Stimulated activated CD4-positive, alpha-beta T cell treated with anti-CD3 and anti-CD28 coated beads, Interleukin-4, amount 100 ng/mL, for 24 hours (primary cell): ENCODE results near the gene FAT1.

ENCODE experiments used
- DNase-seq: peaks from one replicate; pipeline ENCODE4 v3.0.0-alpha.2; 2020

The FAT1 gene

DNA sequence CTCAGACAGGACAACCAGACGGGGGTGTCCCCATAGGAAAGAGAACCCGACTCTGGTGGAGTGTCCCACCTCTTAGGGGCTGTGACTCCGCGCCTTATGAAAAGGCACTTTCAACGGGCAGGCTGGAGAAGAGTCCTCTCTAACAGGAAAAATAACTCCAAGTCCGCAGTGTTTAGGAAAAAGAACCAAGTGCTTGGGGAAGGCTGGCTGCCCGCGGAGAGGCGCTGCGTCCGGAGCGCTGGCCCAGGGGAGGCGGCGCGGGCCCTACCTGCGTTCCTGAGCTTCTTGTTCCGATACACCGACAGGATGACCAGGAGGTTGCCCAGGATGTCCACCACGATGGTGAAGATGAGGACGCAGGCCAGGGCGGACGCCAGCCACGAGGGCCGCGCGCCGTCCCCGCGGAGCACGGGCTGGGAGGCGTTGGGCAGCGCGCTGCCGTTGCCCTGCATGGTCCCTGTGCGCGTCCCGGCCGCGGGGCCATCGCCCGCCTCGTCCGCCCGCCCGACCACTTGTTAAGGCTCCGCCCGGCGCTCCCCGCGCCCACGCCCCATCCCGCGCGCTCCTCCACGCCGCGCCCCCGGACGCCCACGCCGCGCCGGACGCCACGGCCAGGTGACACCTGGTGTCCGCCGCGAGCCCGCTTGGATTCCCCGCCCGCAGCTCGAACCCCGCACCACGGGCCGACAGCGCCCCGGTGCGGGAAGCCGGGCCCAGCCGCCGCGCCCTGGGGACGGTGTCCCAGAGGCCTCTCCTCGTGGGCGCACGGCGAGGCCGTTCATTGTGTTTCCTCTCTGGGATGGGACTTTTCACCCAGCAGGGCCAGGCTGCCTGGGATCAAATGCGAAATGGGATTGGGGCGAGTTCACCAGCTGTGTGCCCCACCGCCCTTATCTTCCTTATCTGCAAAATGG is 168.5 kb downstream of the FAT1 start, which contains the start of gene MTNR1A:
Gene MTNR1A, minus strand, starts transcription at position 654 of the 914 bp plus-strand sequence. Its CDS starts 202 bp downstream, at position 452.
- no peak for DNase-seq

DNA sequence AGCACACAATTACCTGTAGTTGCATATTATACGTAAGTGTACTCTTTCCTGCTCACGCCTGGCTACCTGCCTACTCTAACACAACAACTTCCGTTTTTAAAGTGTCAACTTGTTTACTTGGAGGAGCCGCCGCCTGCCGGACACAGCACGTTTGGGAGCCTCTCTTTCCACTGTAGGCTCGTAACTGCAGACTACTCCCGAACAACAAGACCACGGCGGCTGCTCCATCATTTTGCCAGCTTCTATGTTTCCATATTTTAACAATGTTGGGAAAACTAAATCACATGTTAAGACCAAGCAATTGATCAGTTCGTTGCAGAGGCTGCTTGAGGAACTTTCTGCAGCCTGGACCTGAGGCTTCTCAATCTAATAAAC is 169.1 kb downstream of the FAT1 start:
- DNase-seq = no peak

GRCh38 chr4:186553717-186554116 is 169.9 kb downstream of the FAT1 start:
- DNase-seq = no peak

DNA sequence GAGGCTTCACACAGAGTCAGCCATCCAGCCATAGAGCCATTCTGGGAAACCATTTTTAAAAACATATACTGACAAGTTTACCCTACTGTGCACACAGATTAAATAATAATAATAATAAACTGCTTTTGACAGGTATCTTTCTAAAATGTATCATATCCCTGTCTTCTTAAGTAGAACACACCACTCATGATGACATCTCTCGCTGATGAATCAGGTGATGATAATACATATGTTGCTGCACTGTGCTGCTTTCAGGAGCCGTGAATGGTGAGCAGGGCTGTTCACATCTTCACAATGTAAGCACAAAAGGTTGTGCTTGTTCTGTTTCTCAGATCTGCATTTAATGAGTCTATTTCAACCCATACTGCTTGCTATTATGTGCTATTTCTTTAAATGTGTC is 171.8 kb downstream of the FAT1 start:
- DNase-seq = no peak

- no peak for DNase-seq
Measured at GRCh38 chr4:186545436-186545835, 178.2 kb downstream of the FAT1 start.

GRCh38 chr4:186543206-186543605 is 180.4 kb downstream of the FAT1 start:
- no peak for DNase-seq

DNA sequence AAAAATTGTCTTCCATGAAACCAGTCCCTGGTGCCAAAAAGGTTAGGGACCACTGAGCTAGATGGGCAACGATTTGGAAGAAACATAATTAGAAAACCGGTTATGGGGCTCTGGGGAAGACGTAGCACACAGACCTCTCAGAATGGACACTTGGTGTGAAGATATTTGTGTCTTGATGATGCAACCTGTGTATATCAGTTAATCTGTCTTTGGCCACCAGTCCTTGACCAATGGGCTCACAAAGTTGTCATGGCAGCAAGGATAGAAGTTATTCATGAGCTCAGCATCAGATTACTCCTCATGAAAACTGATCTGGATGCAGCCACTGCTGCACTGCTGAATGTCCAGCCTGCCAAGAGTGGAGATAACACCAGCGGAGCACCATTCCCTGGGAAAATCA is 181.9 kb downstream of the FAT1 start:
- DNase-seq = no peak

DNA sequence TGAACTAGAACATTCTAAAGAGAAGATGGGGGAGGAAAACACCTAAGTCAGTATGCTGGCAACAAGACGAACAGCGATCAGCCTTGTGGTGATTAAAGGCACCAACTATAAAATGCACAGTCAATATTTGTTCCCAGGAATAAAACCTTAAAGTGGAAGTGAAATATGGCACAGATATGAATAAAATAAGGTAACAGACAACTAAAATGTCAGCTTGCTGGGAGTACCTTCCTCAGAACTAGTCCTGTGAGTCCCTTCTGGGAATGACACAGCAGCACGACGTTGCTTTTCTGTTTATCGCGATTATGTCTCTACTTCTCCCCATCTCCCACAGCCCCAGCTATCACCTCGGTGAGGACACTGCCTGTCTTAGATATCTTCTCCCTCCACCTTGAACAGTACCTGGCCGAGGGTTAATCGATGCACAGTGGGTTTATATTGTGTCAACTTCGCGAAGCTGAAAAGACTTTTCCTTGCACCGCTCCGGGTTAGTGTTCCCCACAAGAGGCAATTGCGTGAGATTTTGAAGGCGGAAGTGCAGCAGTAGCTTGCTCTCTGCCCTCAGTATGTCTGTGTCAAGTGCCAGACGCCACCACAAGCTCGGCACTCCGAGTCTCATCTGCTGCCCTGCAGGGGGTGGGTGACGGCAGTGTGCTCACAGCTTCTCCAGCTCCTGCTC is 185.7 kb downstream of the FAT1 start:
- DNase-seq = no peak
